Pons (tissue), 1 donor: ENCODE data around the gene TULP1.

Experiments used
- DNase-seq: peaks from one replicate; pipeline ENCODE4 v3.0.0-alpha.2; 2016; ENCODE audit warnings: low spot score

Gene TULP1

GRCh38 chr6:35483893-35484645 is 28.6 kb downstream of the TULP1 start:
- DNase-seq: no peak

DNA sequence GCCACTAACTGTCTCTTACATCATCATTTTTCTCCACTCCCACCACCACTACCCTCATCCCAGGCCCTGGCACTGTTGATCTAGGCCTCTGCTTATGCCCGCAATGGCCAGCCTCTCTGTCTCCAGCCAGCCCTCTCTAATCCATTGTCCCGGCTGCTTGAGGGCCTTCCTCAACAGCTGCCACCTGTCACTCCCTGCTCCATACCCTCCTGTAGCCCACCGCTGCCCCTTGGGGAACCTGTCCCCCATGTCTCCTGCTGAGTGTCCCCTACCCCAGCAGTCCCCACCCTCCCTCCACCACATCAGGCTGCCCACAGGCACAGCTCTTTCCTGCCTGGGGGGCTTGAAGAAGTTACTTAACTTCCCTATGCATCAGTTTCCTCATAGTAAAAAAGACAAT is 29.2 kb downstream of the TULP1 start:
- DNase-seq: no peak

- DNase-seq: no peak
These were observed 29.6 kb downstream of the TULP1 start for GRCh38 chr6:35483062-35483461.

DNA sequence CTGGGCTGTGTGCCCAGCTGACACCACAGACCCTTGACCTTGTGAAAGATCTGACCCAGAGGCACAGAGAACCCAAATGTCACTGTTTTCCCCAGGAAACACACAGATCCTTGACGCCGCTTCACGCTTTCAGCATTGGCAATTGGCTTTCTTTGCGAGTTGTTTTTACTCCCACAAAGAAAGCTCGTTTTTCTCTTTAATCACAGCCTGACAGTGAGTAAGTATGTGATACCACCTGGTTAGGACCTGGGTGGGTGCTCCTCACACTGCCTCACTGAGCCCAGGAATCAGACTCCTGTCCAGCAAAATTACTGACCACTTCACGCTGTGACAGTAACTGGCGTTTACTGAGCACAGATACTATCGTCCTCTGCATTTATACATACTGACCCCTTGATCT is 31.5 kb downstream of the TULP1 start:
- no peak for DNase-seq

DNA sequence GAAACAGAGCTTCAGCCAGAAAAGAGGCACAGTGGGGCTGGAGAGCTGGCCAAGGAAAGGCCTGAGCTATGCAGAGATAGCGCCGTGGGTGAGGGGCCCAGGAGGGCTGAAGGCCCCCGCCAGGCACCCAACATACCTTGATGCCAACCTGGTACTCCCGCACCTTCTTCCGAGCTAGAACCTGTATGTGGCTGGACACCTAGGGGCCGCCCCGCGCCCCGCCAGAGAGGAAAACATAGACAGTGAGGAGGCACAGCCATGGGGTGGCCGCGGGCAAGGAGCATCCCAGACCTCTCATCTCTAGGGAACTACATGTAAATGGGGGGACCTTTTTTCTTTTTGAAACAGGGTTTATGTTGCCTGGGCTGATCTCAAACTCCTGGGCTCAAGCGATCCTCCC is 32.5 kb downstream of the TULP1 start:
- DNase-seq: no peak

DNA sequence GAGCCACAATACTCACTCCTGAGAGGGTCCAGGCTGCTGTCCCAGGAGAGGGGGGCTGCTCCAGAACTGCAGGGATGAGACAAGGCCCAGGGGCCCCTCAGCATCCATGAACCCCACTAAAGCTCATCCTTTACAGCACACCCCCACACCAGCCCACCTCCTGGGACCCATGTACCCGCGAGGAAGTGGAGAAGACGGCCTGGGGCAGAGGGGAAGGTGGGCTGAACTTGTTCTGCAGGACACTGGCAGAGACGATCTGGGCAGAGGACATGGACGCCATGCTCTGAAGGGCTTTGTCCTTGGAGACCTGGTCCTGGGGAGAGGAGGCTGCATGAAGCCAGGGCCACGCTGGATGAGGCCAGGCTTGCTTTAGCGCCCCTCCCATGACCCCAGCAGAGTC is 34.4 kb downstream of the TULP1 start:
- DNase-seq: no peak

- DNase-seq: no peak
These were observed 35.0 kb downstream of the TULP1 start for GRCh38 chr6:35477551-35478179.

- no peak for DNase-seq
These were observed 35.7 kb downstream of the TULP1 start for GRCh38 chr6:35477028-35477427.

- DNase-seq: no peak
These were observed 36.7 kb downstream of the TULP1 start for GRCh38 chr6:35476004-35476403.

DNA sequence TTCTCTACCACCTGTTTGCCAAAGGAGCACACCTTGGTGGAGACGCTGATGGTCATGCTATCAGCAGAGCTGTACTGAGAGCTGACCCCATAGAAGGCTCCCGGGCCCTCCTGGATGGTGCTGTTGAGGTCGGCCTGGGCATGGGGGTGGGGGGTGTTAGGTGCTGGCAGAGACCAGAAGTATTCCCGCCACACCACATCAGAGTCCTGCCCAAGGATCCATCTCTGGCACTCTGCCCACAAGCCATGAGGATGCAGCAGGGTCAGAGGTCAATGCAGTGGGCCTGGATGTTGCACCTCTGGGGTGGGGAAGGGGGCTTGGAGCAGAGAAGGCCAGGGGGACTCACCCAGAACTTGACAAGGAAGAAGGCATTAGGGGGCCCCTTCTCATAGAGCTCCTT is 37.1 kb downstream of the TULP1 start:
- no peak for DNase-seq

DNA sequence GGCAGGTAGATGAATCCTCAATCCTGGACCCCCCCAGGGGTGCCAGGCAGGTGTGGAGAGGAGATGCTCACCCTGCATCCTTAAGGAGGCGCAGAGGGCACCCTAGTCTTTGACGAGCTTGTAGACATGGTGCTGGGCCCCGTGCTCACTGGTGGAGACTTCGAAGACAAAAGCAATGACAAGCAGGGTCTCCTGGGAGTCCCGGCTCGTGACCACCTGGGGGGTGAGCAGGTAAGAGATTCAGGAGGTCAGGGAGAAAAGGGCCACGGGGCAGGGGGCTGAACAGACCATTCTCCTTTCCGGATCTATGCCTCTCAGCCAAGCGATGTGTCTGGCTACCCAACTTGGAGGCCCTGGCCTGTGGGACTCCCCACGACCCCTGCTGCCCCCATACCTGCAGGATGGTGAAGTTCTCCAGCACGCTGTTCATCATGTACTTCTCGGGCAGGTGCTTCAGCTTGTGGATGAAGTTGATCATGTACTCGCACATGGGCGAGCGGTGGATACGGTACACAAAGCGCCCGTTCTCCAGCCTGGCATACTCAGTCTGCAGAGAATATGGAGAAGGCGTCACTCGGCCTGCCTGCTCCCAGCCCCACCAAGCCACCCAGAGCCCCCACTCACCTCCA is 37.6 kb downstream of the TULP1 start:
- no peak for DNase-seq

DNA sequence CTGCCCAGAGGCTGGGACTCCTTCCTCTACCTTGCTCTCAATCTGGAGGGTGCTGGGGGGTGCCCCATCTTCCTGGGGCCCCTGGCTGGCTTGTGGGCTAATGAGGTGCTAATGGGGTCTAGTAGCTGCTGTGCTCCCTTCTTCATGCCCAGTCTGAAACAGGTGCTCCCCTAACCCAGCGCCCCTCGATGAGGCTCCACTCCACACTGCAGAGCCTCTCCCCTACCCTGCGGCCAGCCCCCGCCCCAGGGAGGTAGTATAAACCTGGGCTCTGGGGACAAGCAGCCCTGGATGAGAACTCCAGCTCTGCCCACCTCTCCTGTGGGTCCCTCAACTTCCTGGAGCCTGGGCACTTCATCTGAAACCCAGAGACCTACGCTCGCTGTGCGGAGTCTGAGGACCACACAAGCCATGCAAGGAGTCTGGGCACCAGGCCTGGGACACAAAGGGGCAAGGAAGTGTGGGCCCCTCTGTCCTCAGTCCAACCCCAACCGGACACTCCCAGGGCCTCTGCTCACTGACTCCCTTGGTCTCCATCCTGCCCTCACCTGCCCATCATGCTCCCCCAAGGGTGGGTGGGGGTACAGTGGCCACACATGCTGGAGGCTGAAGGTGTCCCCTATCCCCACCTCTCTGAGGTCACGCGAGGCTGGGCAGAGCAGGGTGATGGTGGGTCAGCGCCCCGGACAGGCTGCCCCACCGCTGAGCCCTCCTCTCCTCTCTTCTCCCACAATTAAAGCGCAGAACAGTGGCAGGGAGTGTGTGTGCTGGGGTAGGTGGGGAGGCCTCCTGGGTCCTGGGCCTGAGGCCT is 38.4 kb downstream of the TULP1 start:
- DNase-seq: no peak

DNA sequence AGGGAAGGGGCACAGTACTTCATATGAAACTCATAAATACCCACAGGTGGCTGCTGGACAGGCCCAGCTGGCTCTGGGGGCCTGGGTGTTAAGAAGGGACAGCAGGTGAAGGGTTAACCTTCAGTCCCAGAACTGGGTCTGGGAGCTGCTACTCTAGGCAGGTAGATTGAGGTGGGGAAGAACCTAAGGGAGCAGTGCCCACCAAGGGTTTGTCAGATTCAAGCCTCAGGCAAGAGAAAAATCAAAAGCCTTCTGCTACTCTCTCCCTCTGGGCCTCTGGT is 38.9 kb downstream of the TULP1 start:
- no peak for DNase-seq

GRCh38 chr6:35473075-35473849 is 39.4 kb downstream of the TULP1 start:
- DNase-seq: no peak

DNA sequence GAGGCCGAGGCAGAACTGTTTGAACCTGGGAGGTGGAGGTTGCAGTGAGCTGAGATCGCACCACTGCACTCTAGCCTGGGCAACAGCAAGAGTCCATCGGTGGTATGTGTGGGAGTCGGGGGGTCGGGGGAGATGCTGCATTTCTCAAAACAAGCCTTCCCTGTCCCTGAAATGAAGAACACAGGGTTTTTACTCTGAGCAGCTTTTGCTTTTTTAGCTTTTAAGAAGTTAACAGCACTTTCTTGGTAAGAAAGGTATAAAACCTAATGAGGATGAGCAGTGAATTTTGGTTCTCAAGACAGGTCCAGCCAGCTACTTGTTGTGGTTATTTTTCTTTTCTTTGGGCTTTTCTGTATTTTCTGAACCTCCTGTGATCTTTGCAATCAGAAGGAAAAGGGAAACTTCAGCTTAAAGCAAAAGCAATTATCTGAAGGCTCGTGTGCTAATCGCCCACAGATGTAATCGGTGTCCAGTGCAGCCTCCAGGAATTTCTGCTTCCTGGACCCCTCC is 40.8 kb downstream of the TULP1 start:
- DNase-seq: no peak

- no peak for DNase-seq
These were observed 42.0 kb downstream of the TULP1 start for GRCh38 chr6:35470663-35471120.

- no peak for DNase-seq
These were observed 42.7 kb downstream of the TULP1 start for GRCh38 chr6:35469751-35470662.

GRCh38 chr6:35468980-35469750 is 43.5 kb downstream of the TULP1 start:
- no peak for DNase-seq

DNA sequence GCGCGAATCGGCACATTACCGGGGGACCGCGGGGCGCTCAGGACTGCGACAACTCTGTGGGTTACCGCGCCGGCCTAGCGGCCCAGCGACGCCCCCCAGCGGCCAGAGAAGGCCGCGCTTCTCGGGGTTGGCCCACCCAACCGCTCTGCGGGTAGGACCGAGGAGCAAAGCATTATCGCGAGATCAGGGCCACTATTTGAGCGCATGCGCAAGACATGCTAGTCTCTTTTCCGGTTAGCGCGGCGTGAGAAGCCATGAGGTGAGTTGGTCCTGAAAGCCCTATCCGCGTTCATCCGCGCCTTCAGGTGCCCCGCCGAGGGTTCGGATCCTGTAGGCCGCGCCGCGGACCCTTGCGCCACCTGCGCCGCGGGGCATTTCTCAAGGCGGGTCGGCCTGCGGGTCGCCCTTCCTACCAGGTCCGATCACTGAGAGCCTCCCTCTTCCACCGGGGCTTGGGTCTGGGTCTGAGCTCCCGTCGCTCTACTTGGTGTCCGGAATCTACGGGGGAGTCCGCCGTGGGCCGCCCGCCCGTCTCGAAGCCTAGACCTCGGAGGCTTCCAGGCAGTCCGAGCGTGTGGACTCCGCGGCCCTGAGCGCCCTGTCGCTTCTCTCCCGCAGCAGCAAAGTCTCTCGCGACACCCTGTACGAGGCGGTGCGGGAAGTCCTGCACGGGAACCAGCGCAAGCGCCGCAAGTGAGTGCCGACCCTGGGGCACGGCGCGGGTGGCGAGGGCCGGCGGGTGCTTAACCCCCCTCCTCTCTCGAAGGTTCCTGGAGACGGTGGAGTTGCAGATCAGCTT is 44.3 kb downstream of the TULP1 start, which contains the start of gene RPL10A:
TSS of gene RPL10A (plus strand) at position 221 of the 799 bp plus-strand sequence. CDS start at position 255, 34 bp downstream.
- peak; percentile 98 for DNase-seq
